Occipital lobe (tissue), 2 donors: ENCODE data around the gene WNT10A. TPM values are rescaled to one million over a fixed set of nuclear protein-coding genes. Genes with fewer than 3 reads are reported as not detected.

Experiments used
- DNase-seq: peaks from one replicate; lab custom pipeline; 2025; lab: John Stamatoyannopoulos, UW
- total RNA-seq: library from RNA; depleted of rRNA; stranded (reverse); fragments of >200 nt; gene quantifications from one replicate; pipeline ENCODE4 v1.2.3, GENCODE V29; 2014

Gene WNT10A
- total RNA-seq, 1 donor from 2014 or later: not detected

- DNase-seq: peak; percentile 48
These were observed 12.2 kb downstream of the WNT10A start for GRCh38 chr2:218892693-218893348.

- DNase-seq: no peak
These were observed 12.9 kb downstream of the WNT10A start for GRCh38 chr2:218893349-218894150.

DNA sequence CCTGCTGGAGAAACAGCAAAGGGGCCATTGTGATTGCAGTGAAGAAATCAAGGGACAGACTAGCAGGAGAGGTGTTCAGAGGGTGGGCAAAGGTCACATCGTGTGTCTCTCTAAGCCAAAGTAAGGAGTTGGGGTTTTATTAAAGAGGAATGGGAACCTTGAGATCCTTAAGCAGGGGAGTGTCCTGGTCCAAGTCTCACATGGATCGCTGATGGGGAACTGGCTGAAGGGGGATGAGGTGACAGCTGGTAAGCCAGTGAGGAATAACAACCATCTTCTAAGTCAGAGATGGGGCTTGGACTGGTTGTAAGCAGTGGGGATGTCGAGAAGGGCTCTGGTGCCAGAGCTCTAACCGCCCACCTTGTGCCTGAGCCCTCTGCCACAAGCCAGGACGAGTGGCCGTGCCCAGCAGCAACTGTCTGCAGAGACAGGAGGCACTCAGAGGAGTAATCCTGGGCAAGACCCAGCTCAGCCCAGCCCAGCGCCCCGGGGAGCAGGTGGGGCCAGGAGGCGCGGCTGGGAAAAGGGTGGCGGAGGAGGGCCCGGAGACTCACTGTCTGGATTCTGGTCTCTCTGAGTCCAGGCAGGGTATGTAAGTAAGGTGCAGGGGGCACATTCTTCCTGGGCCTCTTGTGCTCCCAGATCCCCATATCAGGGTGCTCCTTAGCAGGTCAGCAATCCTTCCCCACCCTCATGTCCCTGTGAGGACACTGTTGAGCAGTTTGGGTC is 13.7 kb downstream of the WNT10A start:
- no peak for DNase-seq

GRCh38 chr2:218894880-218895157 is 14.2 kb downstream of the WNT10A start:
- no peak for DNase-seq

- DNase-seq: no peak
These were observed 14.7 kb downstream of the WNT10A start for GRCh38 chr2:218895326-218895725.

GRCh38 chr2:218895759-218896500 is 15.3 kb downstream of the WNT10A start:
- no peak for DNase-seq

GRCh38 chr2:218896501-218897393 is 16.1 kb downstream of the WNT10A start:
- no peak for DNase-seq

GRCh38 chr2:218897394-218898108 is 16.9 kb downstream of the WNT10A start:
- no peak for DNase-seq

DNA sequence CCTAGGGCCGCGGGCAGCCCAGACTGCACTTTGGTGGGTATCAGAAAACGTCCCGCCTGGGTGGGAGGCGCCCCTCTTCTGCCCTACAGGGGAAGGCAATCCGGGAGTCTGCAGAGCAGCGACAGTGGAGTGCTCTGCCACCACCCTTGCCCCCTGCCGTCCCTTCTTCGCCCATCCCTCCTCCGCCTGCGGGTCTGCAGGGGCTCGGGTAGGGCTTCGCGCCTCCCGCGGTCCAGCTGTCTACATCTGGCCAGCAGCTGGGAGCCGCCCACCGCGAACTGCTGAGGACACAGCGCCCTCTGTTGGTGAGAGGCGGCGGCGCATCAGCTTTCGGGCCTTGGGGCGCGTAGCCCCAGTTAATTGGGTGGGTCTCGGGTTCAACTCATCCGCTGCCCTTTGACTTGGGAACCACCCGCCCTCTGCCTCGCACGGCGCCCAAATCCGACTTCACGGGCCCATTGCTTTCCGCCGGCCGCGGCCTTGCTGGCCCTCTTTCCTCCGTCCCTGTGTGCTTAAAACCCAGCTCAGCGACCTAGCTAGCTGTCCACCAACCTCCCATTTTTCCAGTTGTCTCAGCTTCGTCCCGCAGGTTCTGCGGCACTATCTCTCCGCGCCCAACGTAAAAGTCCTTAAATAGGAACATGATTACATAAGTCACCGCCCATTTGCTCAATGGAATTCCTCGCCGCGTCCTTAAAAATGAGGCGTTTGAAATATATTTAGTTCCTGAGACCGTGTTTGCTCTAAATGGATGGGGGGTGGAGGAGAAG is 17.6 kb downstream of the WNT10A start:
- DNase-seq: no peak

DNA sequence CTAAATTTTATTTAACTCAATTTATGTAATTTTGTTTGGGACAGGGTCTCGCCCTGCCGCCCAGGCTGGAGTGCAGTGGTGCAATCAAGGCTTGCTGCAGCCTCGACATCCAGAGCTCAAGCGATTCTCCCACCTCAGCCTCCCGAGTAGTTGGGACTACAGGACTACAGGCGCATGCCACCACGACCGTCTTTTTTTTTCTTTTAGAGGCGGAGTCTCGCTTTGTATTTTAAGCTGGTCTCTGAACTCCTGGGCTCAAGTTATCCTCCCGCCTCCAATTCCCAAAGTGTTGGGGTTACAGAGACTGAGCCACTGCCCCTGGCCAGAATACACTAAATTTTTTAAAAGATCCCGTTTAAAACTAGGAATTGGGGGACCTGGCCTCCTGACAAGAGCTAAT is 18.5 kb downstream of the WNT10A start:
- no peak for DNase-seq

DNA sequence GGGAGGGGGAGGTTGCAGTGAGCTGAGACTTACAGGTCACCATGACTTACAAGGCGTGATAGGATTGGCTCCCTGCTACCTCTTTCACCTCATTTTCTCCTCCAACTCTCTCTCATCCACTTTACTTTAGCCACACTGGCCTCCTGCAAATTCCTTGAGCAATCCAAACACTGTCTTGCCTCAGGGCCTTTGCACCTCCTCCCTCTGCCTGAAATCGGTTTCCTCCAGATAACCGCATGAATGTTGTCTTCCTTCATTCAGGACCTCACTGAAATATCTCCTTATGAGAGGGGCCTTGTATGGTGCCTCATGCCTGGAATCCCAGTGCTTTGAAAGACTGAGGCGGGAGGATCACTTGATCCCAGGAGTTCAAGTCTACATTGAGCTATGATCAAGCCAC is 21.8 kb downstream of the WNT10A start:
- no peak for DNase-seq

DNA sequence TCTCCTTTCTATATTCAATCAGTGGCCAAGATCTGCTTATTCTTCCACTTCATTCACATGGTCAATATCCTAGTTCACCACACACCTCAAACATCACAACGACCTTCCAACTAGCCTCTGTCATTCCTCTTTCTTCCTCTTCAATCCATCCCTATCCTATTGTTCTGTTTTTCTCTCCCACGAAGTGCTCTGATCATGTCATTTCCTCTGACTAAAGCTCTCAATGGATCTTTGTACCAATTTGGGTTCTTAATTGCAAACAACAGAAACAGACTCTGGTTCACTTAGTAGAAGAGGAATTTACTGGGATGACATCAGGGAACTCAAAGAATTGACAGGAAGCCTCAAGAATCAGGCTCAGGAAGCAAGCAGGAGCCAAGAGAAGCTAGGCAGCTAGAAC is 23.5 kb downstream of the WNT10A start:
- no peak for DNase-seq

DNA sequence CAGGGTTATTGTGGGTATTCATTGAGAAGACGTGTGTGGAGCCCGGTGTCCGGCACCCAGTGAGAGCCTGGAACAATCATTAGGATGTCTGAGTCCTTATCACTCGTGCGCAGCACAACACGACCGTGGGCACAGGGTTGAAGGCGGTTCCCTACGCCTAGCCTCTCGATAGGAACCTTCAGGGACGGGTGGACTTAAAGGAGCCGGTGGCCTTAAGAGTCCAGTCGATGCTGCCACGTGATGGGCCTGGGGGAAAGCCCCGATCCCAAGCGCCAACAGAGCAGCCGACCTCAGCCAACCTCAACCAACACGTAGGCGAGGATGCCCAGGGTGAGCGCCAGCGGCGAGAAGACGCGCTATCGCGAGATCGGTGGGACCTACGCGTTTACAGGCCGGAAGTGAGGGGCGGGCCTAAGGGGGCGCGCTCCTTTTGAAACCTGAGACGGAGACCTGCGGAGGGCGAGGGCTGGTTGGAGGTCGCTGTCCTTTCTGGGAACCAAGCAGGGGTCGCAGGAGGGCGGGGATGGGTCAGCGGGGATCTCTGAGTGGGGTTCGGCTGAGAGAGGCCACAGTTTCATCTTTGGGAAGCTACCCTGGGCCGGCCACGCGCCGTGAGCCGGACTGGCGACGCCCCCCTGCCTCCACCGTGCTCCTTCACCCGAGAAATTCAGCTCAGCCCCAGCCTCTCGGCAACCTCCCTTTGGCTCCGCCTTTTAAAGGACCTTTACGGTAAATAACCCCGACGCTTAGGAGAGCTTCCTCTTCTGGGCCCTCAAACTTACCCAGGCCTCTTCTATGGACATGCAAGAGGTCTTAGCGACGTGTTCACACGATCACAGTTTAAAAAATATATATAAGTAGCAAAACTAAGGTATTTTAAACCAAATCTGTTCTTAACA is 28.3 kb downstream of the WNT10A start:
- peak; percentile 76 for DNase-seq

GRCh38 chr2:218910741-218911140 is 30.1 kb downstream of the WNT10A start:
- no peak for DNase-seq

- no peak for DNase-seq
These were observed 39.9 kb downstream of the WNT10A start for GRCh38 chr2:218920504-218920903.

DNA sequence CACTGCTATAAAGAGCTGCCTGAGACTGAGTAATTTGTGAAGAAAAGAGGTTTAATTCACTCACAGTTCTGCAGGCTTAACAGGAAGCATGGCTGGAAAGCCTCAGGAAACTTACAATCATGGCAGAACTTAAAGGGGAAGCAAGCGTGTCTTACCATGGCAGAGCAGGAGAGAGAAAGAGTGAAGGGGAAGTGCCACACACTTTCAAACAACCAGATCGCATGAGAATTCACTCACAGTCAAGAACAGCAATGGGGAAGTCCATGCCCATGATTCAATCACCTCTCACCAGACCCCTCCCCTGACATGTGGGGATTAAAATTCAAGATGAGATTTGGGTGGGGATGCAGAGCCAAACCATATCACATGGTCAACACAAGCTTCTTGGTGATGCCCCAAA is 44.1 kb downstream of the WNT10A start:
- no peak for DNase-seq

DNA sequence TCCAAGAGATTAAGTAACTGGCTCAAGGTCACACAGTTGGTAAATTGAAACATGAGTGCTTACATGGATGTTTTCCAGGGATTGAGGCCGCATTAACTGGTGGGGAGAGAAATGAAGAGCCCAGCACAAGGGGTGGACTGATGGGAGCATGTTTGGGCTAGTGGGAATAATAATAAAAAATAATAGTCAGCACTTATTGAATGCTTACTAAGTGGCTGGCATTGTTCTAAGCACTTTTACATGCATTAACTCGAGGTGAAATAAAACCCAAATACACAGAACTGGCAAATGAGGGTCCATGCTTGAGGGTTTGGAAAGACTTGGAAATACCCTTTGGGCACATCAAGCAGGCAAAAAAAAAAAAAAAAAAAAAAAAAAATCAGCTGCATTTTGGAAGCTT is 44.8 kb downstream of the WNT10A start:
- DNase-seq: no peak

GRCh38 chr2:218927422-218927821 is 46.8 kb downstream of the WNT10A start:
- no peak for DNase-seq
